ENCODE measurements around the gene CFAP45.

The CFAP45 gene

DNA sequence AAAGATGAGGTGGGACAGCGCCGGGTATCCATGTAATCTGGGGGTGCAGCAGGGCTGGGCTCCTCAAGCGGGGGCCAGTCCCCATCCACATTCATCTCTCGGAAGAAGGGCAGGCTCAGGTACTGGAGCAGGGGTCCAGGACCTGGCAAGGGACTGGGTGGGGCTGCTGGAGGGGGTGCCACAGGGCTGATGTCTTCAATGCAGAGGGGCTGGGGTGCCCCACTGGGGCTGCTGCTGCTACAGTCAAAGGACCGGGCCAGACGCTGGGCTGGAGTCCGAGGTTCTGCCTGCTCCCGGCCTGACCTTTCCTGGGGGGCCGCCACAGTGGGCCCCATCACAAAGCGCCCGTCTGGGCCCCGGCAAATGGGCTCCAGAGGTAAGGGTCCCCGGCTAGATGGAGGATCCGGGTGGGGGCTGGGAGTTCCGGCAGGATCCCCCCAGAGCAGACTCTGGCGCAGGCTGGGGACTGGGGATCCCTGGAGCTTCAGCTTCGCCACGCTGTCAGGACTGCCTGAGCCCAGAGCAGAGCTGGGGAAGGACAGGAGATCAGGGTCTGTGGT is 28.6 kb upstream of the CFAP45 start:
- no peaks in the 10 kb centered on the region for H3K9me2 ChIP-seq (replicated peaks; ENCODE audit: control insufficient read depth, low read length)
- H4K20me1 ChIP-seq (ENCODE audit: control insufficient read depth, insufficient read depth, low read depth, low read length), result 0 out of 2 replicates have a peak, but pooled peaks cover under 1% of the 10 kb centered on the region
- H3F3A ChIP-seq (ENCODE audit: control insufficient read depth, insufficient read depth), result no peaks in the 10 kb centered on the region; the same call in 1 of the 2 replicates
- H3K27ac ChIP-seq (ENCODE audit: low read depth, low read length), result no peak overlapping the region
- H3K36me3 ChIP-seq (ENCODE audit: control insufficient read depth, low read length), result peaks cover 15% of the 10 kb centered on the region
- H3K4me1 ChIP-seq (ENCODE audit: control insufficient read depth, low read length), result peaks cover 12% of the 10 kb centered on the region
- H3K27me3 ChIP-seq (ENCODE audit: control insufficient read depth, low read length), result no peaks in the 10 kb centered on the region
- no peak overlapping the region for H3K4me2 ChIP-seq (ENCODE audit: low read length)
- peaks cover 27% of the 10 kb centered on the region for H3K79me2 ChIP-seq (ENCODE audit: control insufficient read depth, low read length)
- no peak for TF ChIP-seq EZH2phosphoT487 (IDR thresholded peaks at IDR 0.05; ENCODE audit: borderline replicate concordance, low read length)
- TF ChIP-seq, protein P1, sequence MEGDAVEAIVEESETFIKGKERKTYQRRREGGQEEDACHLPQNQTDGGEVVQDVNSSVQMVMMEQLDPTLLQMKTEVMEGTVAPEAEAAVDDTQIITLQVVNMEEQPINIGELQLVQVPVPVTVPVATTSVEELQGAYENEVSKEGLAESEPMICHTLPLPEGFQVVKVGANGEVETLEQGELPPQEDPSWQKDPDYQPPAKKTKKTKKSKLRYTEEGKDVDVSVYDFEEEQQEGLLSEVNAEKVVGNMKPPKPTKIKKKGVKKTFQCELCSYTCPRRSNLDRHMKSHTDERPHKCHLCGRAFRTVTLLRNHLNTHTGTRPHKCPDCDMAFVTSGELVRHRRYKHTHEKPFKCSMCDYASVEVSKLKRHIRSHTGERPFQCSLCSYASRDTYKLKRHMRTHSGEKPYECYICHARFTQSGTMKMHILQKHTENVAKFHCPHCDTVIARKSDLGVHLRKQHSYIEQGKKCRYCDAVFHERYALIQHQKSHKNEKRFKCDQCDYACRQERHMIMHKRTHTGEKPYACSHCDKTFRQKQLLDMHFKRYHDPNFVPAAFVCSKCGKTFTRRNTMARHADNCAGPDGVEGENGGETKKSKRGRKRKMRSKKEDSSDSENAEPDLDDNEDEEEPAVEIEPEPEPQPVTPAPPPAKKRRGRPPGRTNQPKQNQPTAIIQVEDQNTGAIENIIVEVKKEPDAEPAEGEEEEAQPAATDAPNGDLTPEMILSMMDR (IDR thresholded peaks at IDR 0.05; ENCODE audit: low read depth, low read length, poor library complexity, severe bottlenecking), result no peak
- H3K9me3 ChIP-seq (ENCODE audit: control insufficient read depth, insufficient read depth, low read length), result no peaks in the 10 kb centered on the region
- H3K4me3 ChIP-seq (ENCODE audit: low read length), result no peak overlapping the region

DNA sequence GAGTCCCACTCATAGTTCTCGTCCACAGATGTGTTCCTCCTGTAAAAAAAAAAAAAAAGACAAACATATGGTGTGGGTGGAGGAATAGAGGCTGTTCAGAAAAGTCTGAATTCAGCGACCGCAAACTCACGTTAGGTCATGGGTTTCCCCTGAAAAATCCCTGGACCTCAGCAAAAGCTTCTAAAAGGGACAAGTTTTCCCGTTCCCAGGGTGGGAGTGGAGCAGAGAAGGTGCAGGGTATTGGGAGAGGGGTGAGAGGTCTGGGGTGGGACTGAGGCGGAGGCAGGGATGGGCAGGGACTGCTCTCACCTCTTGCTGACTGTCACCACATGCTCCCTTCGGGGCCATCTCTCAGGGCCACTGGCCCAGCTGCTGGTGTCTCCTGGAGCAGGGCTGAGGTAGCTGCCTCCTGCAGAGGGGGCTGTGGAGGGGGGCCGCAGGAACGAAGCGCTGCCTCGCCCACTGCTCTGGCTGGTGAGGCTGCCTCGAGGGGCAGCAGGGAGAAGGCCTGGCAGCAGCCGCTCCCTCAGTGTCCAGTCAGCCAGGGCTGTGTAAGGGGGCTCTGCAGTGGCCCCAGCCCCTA is 28.0 kb upstream of the CFAP45 start:
- H3K79me2 ChIP-seq (ENCODE audit: control insufficient read depth, low read length), result peaks cover 33% of the 10 kb centered on the region
- no peak overlapping the region for H3K4me3 ChIP-seq (ENCODE audit: low read length)
- no peaks in the 10 kb centered on the region for H3K9me2 ChIP-seq (replicated peaks; ENCODE audit: control insufficient read depth, low read length)
- peaks cover 19% of the 10 kb centered on the region for H3K4me1 ChIP-seq (ENCODE audit: control insufficient read depth, low read length)
- H3K36me3 ChIP-seq (ENCODE audit: control insufficient read depth, low read length), result peaks cover 20% of the 10 kb centered on the region
- no peak overlapping the region for H3K4me2 ChIP-seq (ENCODE audit: low read length)
- no peak overlapping the region for H3K27ac ChIP-seq (ENCODE audit: low read depth, low read length)
- TF ChIP-seq EZH2phosphoT487 (IDR thresholded peaks at IDR 0.05; ENCODE audit: borderline replicate concordance, low read length), result no peak
- TF ChIP-seq, protein P1 (IDR thresholded peaks at IDR 0.05; ENCODE audit: low read depth, low read length, poor library complexity, severe bottlenecking), result no peak
- H4K20me1 ChIP-seq (ENCODE audit: control insufficient read depth, insufficient read depth, low read depth, low read length), result 0 out of 2 replicates have a peak, but pooled peaks cover 6% of the 10 kb centered on the region
- no peaks in the 10 kb centered on the region for H3K9me3 ChIP-seq (ENCODE audit: control insufficient read depth, insufficient read depth, low read length)
- no peaks in the 10 kb centered on the region for H3K27me3 ChIP-seq (ENCODE audit: control insufficient read depth, low read length)
- no peaks in the 10 kb centered on the region; the same call in 1 of the 2 replicates for H3F3A ChIP-seq (ENCODE audit: control insufficient read depth, insufficient read depth)

DNA sequence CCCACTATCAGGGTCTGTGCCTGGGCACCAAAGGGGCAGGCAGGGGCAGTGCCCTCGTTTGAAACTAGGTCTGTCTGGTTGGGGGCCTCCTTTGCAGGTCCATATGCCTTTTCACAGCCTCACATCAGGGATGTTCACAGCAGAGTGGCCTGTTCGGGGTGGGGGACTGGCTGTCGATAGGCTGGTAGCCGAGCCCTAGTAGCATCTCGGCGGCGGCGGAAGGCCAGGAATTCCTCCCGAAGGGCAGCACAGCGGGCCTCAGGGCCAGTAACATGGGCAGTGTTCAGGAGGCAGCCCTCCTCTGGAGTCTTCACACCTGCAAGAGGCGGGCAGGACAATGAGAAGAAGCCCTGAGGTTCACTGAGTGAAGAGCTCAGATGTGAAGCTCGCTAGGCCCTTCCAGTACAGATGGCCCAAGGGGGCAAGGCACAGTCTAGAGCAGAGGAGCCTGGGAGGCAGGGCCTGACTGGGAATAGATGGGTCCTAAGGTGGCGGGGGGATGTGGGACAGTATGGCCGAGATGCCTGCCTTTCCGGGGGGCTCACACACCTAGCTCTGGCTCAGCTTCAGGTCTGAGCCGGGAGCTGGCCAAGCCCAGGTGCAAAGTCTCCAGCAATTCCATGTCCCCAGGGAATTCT is 27.4 kb upstream of the CFAP45 start:
- 0 out of 2 replicates have a peak, but pooled peaks cover 10% of the 10 kb centered on the region for H4K20me1 ChIP-seq (ENCODE audit: control insufficient read depth, insufficient read depth, low read depth, low read length)
- TF ChIP-seq, protein P1 (IDR thresholded peaks at IDR 0.05; ENCODE audit: low read depth, low read length, poor library complexity, severe bottlenecking), result no peak
- TF ChIP-seq EZH2phosphoT487 (IDR thresholded peaks at IDR 0.05; ENCODE audit: borderline replicate concordance, low read length), result no peak
- no peaks in the 10 kb centered on the region for H3K9me3 ChIP-seq (ENCODE audit: control insufficient read depth, insufficient read depth, low read length)
- peaks cover 39% of the 10 kb centered on the region for H3K79me2 ChIP-seq (ENCODE audit: control insufficient read depth, low read length)
- H3K36me3 ChIP-seq (ENCODE audit: control insufficient read depth, low read length), result peaks cover 27% of the 10 kb centered on the region
- H3F3A ChIP-seq (ENCODE audit: control insufficient read depth, insufficient read depth), result no peaks in the 10 kb centered on the region; the same call in 1 of the 2 replicates
- H3K4me3 ChIP-seq (ENCODE audit: low read length), result no peak overlapping the region
- no peaks in the 10 kb centered on the region for H3K27me3 ChIP-seq (ENCODE audit: control insufficient read depth, low read length)
- no peak overlapping the region for H3K27ac ChIP-seq (ENCODE audit: low read depth, low read length)
- H3K9me2 ChIP-seq (replicated peaks; ENCODE audit: control insufficient read depth, low read length), result no peaks in the 10 kb centered on the region
- H3K4me2 ChIP-seq (ENCODE audit: low read length), result no peak overlapping the region
- peaks cover 25% of the 10 kb centered on the region for H3K4me1 ChIP-seq (ENCODE audit: control insufficient read depth, low read length)

Measured in DOHH2 (cell line).